H1 (cell line): Measurements from ENCODE around the gene PDE4DIP. TPM values are rescaled to one million over a fixed set of nuclear protein-coding genes. Genes with fewer than 3 reads are reported as not detected.
"Not testable (repeated sequence)": the region's sequence is repeated elsewhere in the genome, so short reads cannot be mapped to it uniquely, and the experiment has no call there.

Source experiments
- CTCF ChIA-PET: fragments of 300-600 bp; sonication (Branson Sonifier 250); formaldehyde crosslinking; loops from one replicate; lab custom pipeline; 2021; ENCODE audit not compliant: partially characterized antibody; lab: Charles Lee
- POLR2A ChIA-PET: fragments of 300-600 bp; sonication (Branson Sonifier 250); formaldehyde crosslinking; loops from one replicate; lab custom pipeline; 2021; ENCODE audit warnings: inconsistent platforms; ENCODE audit not compliant: partially characterized antibody; lab: Charles Lee
- DNase-seq, 2 experiments: peaks; one replicate each; pipeline versions ENCODE4 v3.0.0 to v3.0.0-alpha.2; 2010 to 2022; ENCODE audit warnings: low spot score in 2 of 2, low read depth in 1 of 2, mixed read lengths in 1 of 2
- FAIRE-seq: peaks from 2 replicates; lab custom pipeline; 2011; peaks lifted over from hg19 to GRCh38; lab: Jason Lieb, UNC
- H2AFZ ChIP-seq: 2 replicates; pipeline ENCODE4 v1.8.1; 2012; ENCODE audit warnings: low read length, inconsistent platforms
- H2AK5ac ChIP-seq: 2 replicates; pipeline ENCODE4 v1.6.1; 2013; ENCODE audit warnings: low read depth, low read length
- H2BK120ac ChIP-seq: replicated peaks from 2 replicates; pipeline ENCODE3; 2013; ENCODE audit warnings: low read depth, low read length, inconsistent platforms
- H2BK12ac ChIP-seq: 2 replicates; pipeline ENCODE4 v1.6.1; 2013; ENCODE audit warnings: low read depth, low read length
- H2BK15ac ChIP-seq: 2 replicates; pipeline ENCODE4 v1.6.1; 2013; ENCODE audit warnings: low read length
- H2BK20ac ChIP-seq: 2 replicates; pipeline ENCODE4 v1.6.1; 2013; ENCODE audit warnings: low read length
- H2BK5ac ChIP-seq: 2 replicates; pipeline ENCODE4 v1.6.1; 2013; ENCODE audit warnings: low read depth, low read length
- H3K14ac ChIP-seq: 2 replicates; pipeline ENCODE4 v1.6.1; 2013; ENCODE audit warnings: inconsistent platforms; ENCODE audit not compliant: insufficient read length
- H3K18ac ChIP-seq: 2 replicates; pipeline ENCODE4 v1.6.1; 2013; ENCODE audit warnings: low read length; ENCODE audit errors: extremely low read depth
- H3K23ac ChIP-seq: 2 replicates; pipeline ENCODE4 v1.6.1; 2013; ENCODE audit warnings: inconsistent platforms; ENCODE audit not compliant: insufficient read length
- H3K23me2 ChIP-seq: 2 replicates; pipeline ENCODE4 v1.6.1; 2013; ENCODE audit warnings: low read depth, low read length
- H3K27ac ChIP-seq: 2 replicates; pipeline ENCODE4 v1.6.1; 2011; ENCODE audit warnings: low read depth, low read length, inconsistent platforms
- H3K27me3 ChIP-seq, 4 experiments: replicated peaks in 1 of 4; 1 replicate in 1 of 4; 2 replicates in 3 of 4; pipeline versions ENCODE4 v1.6.1 to v1.8.1; 2011 to 2013; ENCODE audit warnings: low read length in 3 of 4, mild to moderate bottlenecking in 3 of 4, inconsistent platforms in 2 of 4, mixed read lengths in 2 of 4, moderate library complexity in 1 of 4; ENCODE audit not compliant: control insufficient read depth in 3 of 4, insufficient read depth in 3 of 4; ENCODE audit errors: extremely low read depth in 1 of 4
- H3K36me3 ChIP-seq, 4 experiments: 2 replicates each; pipeline versions ENCODE4 v1.6.1 to v1.8.1; 2011 to 2013; ENCODE audit warnings: mild to moderate bottlenecking in 4 of 4, low read length in 3 of 4, moderate library complexity in 2 of 4, control low read depth in 1 of 4, inconsistent platforms in 1 of 4; ENCODE audit not compliant: insufficient read depth in 4 of 4, control insufficient read depth in 2 of 4
- H3K4ac ChIP-seq: replicated peaks from 2 replicates; pipeline ENCODE3; 2013; ENCODE audit warnings: low read length, low read depth, mixed read lengths, inconsistent platforms; ENCODE audit not compliant: insufficient read length
- H3K4me1 ChIP-seq, 4 experiments: replicated peaks in 1 of 4; 1 replicate in 1 of 4; 2 replicates in 3 of 4; pipeline versions ENCODE4 v1.6.1 to v1.8.1; 2011 to 2013; ENCODE audit warnings: low read length in 3 of 4, inconsistent platforms in 2 of 4, mixed read lengths in 1 of 4; ENCODE audit not compliant: insufficient read depth in 4 of 4, control insufficient read depth in 3 of 4
- H3K4me2 ChIP-seq, 2 experiments: 2 replicates each; pipeline versions ENCODE4 v1.6.1 to v1.8.1; 2011 to 2013; ENCODE audit warnings: low read depth in 2 of 2, low read length in 2 of 2, control low read depth in 1 of 2, inconsistent platforms in 1 of 2, mild to moderate bottlenecking in 1 of 2; ENCODE audit not compliant: insufficient read depth in 1 of 2
- H3K4me3 ChIP-seq, 4 experiments: fragments of 200-600, 300-600 bp in 1 of 4; sonication (generic), shearing (Covaris generic), sonication (Bioruptor Twin) in 1 of 4; 2 replicates each; pipeline versions ENCODE4 v1.5.1 to v1.8.1; 2011 to 2016; ENCODE audit warnings: low read length in 4 of 4, low read depth in 3 of 4, control low read depth in 2 of 4, inconsistent platforms in 2 of 4, mild to moderate bottlenecking in 2 of 4, mixed read lengths in 1 of 4, moderate library complexity in 1 of 4; ENCODE audit not compliant: insufficient read depth in 2 of 4; ENCODE audit errors: extremely low read depth in 1 of 4
- H3K56ac ChIP-seq: replicated peaks from 2 replicates; pipeline ENCODE3; 2013; ENCODE audit warnings: low read depth, mild to moderate bottlenecking, mixed read lengths, low read length, inconsistent platforms; ENCODE audit not compliant: insufficient read length
- H3K79me1 ChIP-seq: 2 replicates; pipeline ENCODE4 v1.6.1; 2013; ENCODE audit warnings: low read depth, low read length, control low read depth
- H3K79me2 ChIP-seq, 2 experiments: 2 replicates each; pipeline versions ENCODE4 v1.6.1 to v1.8.1; 2012 to 2013; ENCODE audit warnings: low read length in 2 of 2, mild to moderate bottlenecking in 2 of 2, inconsistent platforms in 1 of 2; ENCODE audit not compliant: insufficient read depth in 2 of 2, control insufficient read depth in 1 of 2
- H3K9ac ChIP-seq, 4 experiments: replicated peaks in 1 of 4; 1 replicate in 1 of 4; 2 replicates in 3 of 4; pipeline versions ENCODE4 v1.6.1 to v1.8.1; 2011 to 2013; ENCODE audit warnings: low read depth in 3 of 4, low read length in 3 of 4, control low read depth in 2 of 4, mild to moderate bottlenecking in 2 of 4, moderate library complexity in 2 of 4, inconsistent platforms in 1 of 4; ENCODE audit errors: extremely low read depth in 1 of 4
- H3K9me3 ChIP-seq, 2 experiments: 2 replicates each; pipeline versions ENCODE4 v1.6.1 to v1.8.1; 2012 to 2013; ENCODE audit warnings: mild to moderate bottlenecking in 2 of 2, moderate library complexity in 2 of 2, control low read depth in 1 of 2, inconsistent platforms in 1 of 2, low read depth in 1 of 2, low read length in 1 of 2, mixed read lengths in 1 of 2; ENCODE audit not compliant: insufficient read depth in 2 of 2
- H4K20me1 ChIP-seq, 2 experiments: replicated peaks in 1 of 2; 2 replicates each; pipeline versions ENCODE3 to v1.8.1; 2011 to 2013; ENCODE audit warnings: inconsistent platforms in 2 of 2, low read length in 2 of 2, mild to moderate bottlenecking in 1 of 2; ENCODE audit not compliant: insufficient read depth in 2 of 2, control insufficient read depth in 1 of 2
- H4K5ac ChIP-seq: 2 replicates; pipeline ENCODE4 v1.6.1; 2013; ENCODE audit warnings: low read length, low read depth, mixed read lengths, inconsistent platforms; ENCODE audit not compliant: insufficient read length
- H4K8ac ChIP-seq: 2 replicates; pipeline ENCODE4 v1.8.0; 2013; ENCODE audit warnings: mild to moderate bottlenecking, moderate library complexity, low read length, inconsistent platforms; ENCODE audit not compliant: insufficient read depth; ENCODE audit errors: extremely low read depth
- H4K91ac ChIP-seq: replicated peaks from 2 replicates; pipeline ENCODE3; 2013; ENCODE audit warnings: low read length, mixed read lengths, inconsistent platforms; ENCODE audit not compliant: insufficient read length
- WGBS, 2 experiments: shearing (Covaris generic) in 1 of 2; methylation state at CpG; one replicate each; pipeline versions ENCODE4 v1.1.6 to v1.1.7; 2013 to 2015; ENCODE audit warnings: low lambda C conversion rate in 2 of 2, mixed read lengths in 2 of 2, inconsistent platforms in 1 of 2, low coverage in 1 of 2, missing lambda C conversion rate in 1 of 2; ENCODE audit not compliant: insufficient replicate concordance in 2 of 2, insufficient coverage in 1 of 2, insufficient read length in 1 of 2; ENCODE audit errors: extremely low coverage in 1 of 2, missing lambda C conversion rate in 1 of 2; 5-methylcytosine and 5-hydroxymethylcytosine counted together
- polyA plus RNA-seq, 7 experiments: library from polyadenylated mRNA; depleted of rRNA in 3 of 7; stranded (reverse) in 5 of 7; unstranded in 2 of 7; fragments of >200 nt in 5 of 7; fragments of 200-250 nt in 2 of 7; gene quantifications; 1 replicate in 5 of 7; 2 replicates in 1 of 7; 4 replicates in 1 of 7; pipeline versions ENCODE4 v1.2.1 to v1.2.3, GENCODE V29; 2011 to 2013; ENCODE audit warnings: missing spikeins in 2 of 7, mixed read lengths in 2 of 7
- total RNA-seq: library from RNA; stranded (reverse); fragmentation: NEBNext Ultra II Directional; extraction: Animal tissue kit (Norgen Biotek cat#: 25700); gene quantifications from 2 replicates; pipeline ENCODE4 v1.2.1, GENCODE V29; 2021

PDE4DIP gene
- total and polyA plus RNA-seq, 2 of the 8 experiments (the other 6 are each of a cell fraction or from before 2014, with no cell fraction given) = 8.4 to 40.5 TPM

- not testable (repeated sequence) for H3K79me1 ChIP-seq
Observed at GRCh38 chr1:148885219-148885618, 41.0 kb downstream of the PDE4DIP start.

DNA sequence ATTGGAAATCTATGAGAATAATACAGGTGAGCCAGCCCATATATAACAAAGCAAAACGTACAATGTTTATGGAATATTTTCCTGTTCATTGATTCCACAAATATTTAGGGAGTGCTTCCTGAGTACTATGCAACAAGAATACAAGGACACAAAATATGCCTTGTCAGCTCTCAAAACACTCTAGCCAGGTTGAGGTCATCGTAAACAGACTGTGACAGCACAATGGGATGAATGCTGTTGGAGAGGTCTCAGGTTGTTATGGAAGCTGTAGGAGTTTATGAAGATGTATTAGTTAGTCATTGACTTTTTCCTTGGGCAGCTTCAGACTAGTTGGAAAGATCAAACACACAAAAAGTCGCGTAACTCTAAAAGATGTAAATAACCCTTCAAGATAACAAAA, 42.1 kb downstream of the PDE4DIP start:
- H3K27ac ChIP-seq, H4K20me1 ChIP-seq, H2AK5ac ChIP-seq, H3K79me1 ChIP-seq, H4K91ac ChIP-seq, H4K5ac ChIP-seq, H2BK12ac ChIP-seq, CTCF ChIA-PET, H3K27me3 ChIP-seq, H3K18ac ChIP-seq, H3K23me2 ChIP-seq, H3K56ac ChIP-seq, H4K8ac ChIP-seq, H3K4me1 ChIP-seq, H3K9me3 ChIP-seq, POLR2A ChIA-PET, H3K4me2 ChIP-seq, H2BK15ac ChIP-seq, H3K14ac ChIP-seq, FAIRE-seq, H3K4me3 ChIP-seq, H2BK5ac ChIP-seq, H3K79me2 ChIP-seq, H3K36me3 ChIP-seq, H3K4ac ChIP-seq, H3K23ac ChIP-seq, H3K9ac ChIP-seq, H2AFZ ChIP-seq, H2BK20ac ChIP-seq, H2BK120ac ChIP-seq, DNase-seq: not testable (repeated sequence)
- no CpG with 5 or more reads among the region's 4 CpGs for WGBS, 2 experiments

More at GRCh38 chr1:148885219-148885618, 41.0 kb downstream of the PDE4DIP start:
- H3K9ac ChIP-seq, H3K14ac ChIP-seq, H2BK12ac ChIP-seq, H2BK20ac ChIP-seq, H3K18ac ChIP-seq, H3K4ac ChIP-seq, H2BK120ac ChIP-seq, H3K27me3 ChIP-seq, H3K27ac ChIP-seq, CTCF ChIA-PET, FAIRE-seq, H4K8ac ChIP-seq, H3K4me1 ChIP-seq, H2BK5ac ChIP-seq, H3K9me3 ChIP-seq, H3K23ac ChIP-seq, POLR2A ChIA-PET, H2AK5ac ChIP-seq, H3K56ac ChIP-seq, H3K4me3 ChIP-seq, H2BK15ac ChIP-seq, H3K23me2 ChIP-seq, H3K36me3 ChIP-seq, DNase-seq, H4K5ac ChIP-seq, H3K4me2 ChIP-seq, H4K20me1 ChIP-seq, H2AFZ ChIP-seq, H4K91ac ChIP-seq, H3K79me2 ChIP-seq: not testable (repeated sequence)
- 76% methylated on average over 2 of the region's 4 CpGs; no CpG with 5 or more reads in 1 of the 2 experiments for WGBS, 2 experiments
